Chondrocyte (in vitro differentiated cells): ENCODE measurements around the gene GP1BB. TPM values are rescaled to one million over a fixed set of nuclear protein-coding genes. Genes with fewer than 3 reads are reported as not detected.

Experiments used
- DNase-seq: peaks from one replicate; pipeline ENCODE4 v3.0.0; 2021; ENCODE audit warnings: mixed read lengths, low spot score
- H3K27ac Mint-ChIP-seq: one replicate; pipeline ENCODE4 v1.8.0; 2021; ENCODE audit warnings: mild to moderate bottlenecking, moderate library complexity, mixed read lengths; ENCODE audit not compliant: unreplicated experiment
- H3K27me3 Mint-ChIP-seq: 2 replicates; pipeline ENCODE4 v1.8.0; 2021; ENCODE audit warnings: low read depth, mixed read lengths
- H3K36me3 Mint-ChIP-seq: 2 replicates; pipeline ENCODE4 v1.8.0; 2021; ENCODE audit warnings: low read depth, mixed read lengths
- H3K4me1 Mint-ChIP-seq: 2 replicates; pipeline ENCODE4 v1.8.0; 2021; ENCODE audit warnings: low read depth, mild to moderate bottlenecking, mixed read lengths
- H3K4me3 Mint-ChIP-seq: one replicate; pipeline ENCODE4 v1.8.0; 2021; ENCODE audit warnings: mild to moderate bottlenecking, moderate library complexity, mixed read lengths; ENCODE audit not compliant: unreplicated experiment
- H3K9me3 Mint-ChIP-seq: 2 replicates; pipeline ENCODE4 v1.8.0; 2021; ENCODE audit warnings: low read depth, mixed read lengths
- CTCF ChIP-seq: fragments of 200-600 bp; sonication (generic); IDR thresholded peaks from 2 replicates; pipeline ENCODE4 v1.5.0; 2021; ENCODE audit warnings: antibody characterized with exemption, mild to moderate bottlenecking, moderate library complexity
- total RNA-seq: library from RNA; stranded (reverse); gene quantifications from 3 replicates; pipeline ENCODE4 v1.2.1, GENCODE V29; 2021

Gene GP1BB
- total RNA-seq, 1 donor from 2014 or later = 56.0 TPM

- no peak overlapping the region for H3K27ac Mint-ChIP-seq
- H3K27me3 Mint-ChIP-seq = peaks cover 18% of the 10 kb centered on the region
- no peaks in the 10 kb centered on the region for H3K9me3 Mint-ChIP-seq
- TF ChIP-seq CTCF = peak; percentile 72
- H3K4me3 Mint-ChIP-seq = no peak overlapping the region
- H3K36me3 Mint-ChIP-seq = no peaks in the 10 kb centered on the region
- no peak for DNase-seq
- no peaks in the 10 kb centered on the region for H3K4me1 Mint-ChIP-seq
These were observed 43.4 kb downstream of the GP1BB start for GRCh38 chr22:19766511-19767426.

- H3K4me1 Mint-ChIP-seq = no peaks in the 10 kb centered on the region
- H3K27ac Mint-ChIP-seq = no peak overlapping the region
- peaks cover 24% of the 10 kb centered on the region for H3K27me3 Mint-ChIP-seq
- no peaks in the 10 kb centered on the region for H3K9me3 Mint-ChIP-seq
- TF ChIP-seq CTCF = peak; percentile 12
- no peaks in the 10 kb centered on the region for H3K36me3 Mint-ChIP-seq
- no peak for DNase-seq
- H3K4me3 Mint-ChIP-seq = no peak overlapping the region
These were observed 44.3 kb downstream of the GP1BB start for GRCh38 chr22:19767427-19768341.

- H3K36me3 Mint-ChIP-seq = no peaks in the 10 kb centered on the region
- H3K27me3 Mint-ChIP-seq = peaks cover 32% of the 10 kb centered on the region
- no peak overlapping the region for H3K27ac Mint-ChIP-seq
- no peaks in the 10 kb centered on the region for H3K9me3 Mint-ChIP-seq
- peak; percentile 86 for DNase-seq
- no peak for TF ChIP-seq CTCF
- H3K4me3 Mint-ChIP-seq = no peak overlapping the region
- no peaks in the 10 kb centered on the region for H3K4me1 Mint-ChIP-seq
These were observed 46.0 kb downstream of the GP1BB start for GRCh38 chr22:19769393-19769715.

- H3K4me1 Mint-ChIP-seq = no peaks in the 10 kb centered on the region
- H3K36me3 Mint-ChIP-seq = no peaks in the 10 kb centered on the region
- DNase-seq = peak; percentile 66
- no peak overlapping the region for H3K4me3 Mint-ChIP-seq
- no peak for TF ChIP-seq CTCF
- no peak overlapping the region for H3K27ac Mint-ChIP-seq
- peaks cover 31% of the 10 kb centered on the region for H3K27me3 Mint-ChIP-seq
- H3K9me3 Mint-ChIP-seq = no peaks in the 10 kb centered on the region
These were observed 47.2 kb downstream of the GP1BB start for GRCh38 chr22:19770349-19771220.

GRCh38 chr22:19772422-19772672 is 49.0 kb downstream of the GP1BB start:
- Mint-ChIP-seq H3K9me3 (no peaks in the 10 kb centered on the region), H3K4me3 (no peak overlapping the region), H3K27ac (no peak overlapping the region), H3K36me3 (no peaks in the 10 kb centered on the region), H3K4me1 (no peaks in the 10 kb centered on the region), H3K27me3 (peaks cover 31% of the 10 kb centered on the region)
- no peak for TF ChIP-seq CTCF
- DNase-seq = peak; percentile 28
